GM12878 (cell line): Measurements from ENCODE around the gene CLEC2A. TPM values are rescaled to one million over a fixed set of nuclear protein-coding genes. Genes with fewer than 3 reads are reported as not detected.
"Not testable (repeated sequence)": the region's sequence is repeated elsewhere in the genome, so short reads cannot be mapped to it uniquely, and the experiment has no call there.

Source experiments
- ATAC-seq: fragments of 200-7000 bp; cut with Tn5 transposase; 3 replicates; pipeline ENCODE4 v1.9.1; 2020; ENCODE audit warnings: mild to moderate bottlenecking, moderate library complexity
- BruUV-seq: library from RNA; stranded (reverse); fragments of 400-500 nt; replicated peaks from 2 replicates; lab custom pipeline; 2021; lab: Mats Ljungman, UMichigan
- CTCF ChIA-PET: fragments of 300-600 bp; sonication (Branson Sonifier 250); formaldehyde crosslinking; extraction: SDS; loops from one replicate; lab custom pipeline; 2021; ENCODE audit warnings: inconsistent platforms; lab: Yijun Ruan, JAX
- POLR2A ChIA-PET: fragments of 350-600 bp; formaldehyde crosslinking; extraction: SDS; loops from one replicate; lab custom pipeline; 2021; ENCODE audit warnings: inconsistent platforms; lab: Charles Lee
- RAD21 ChIA-PET: fragments of 300-600 bp; sonication (Branson Sonifier 250); formaldehyde crosslinking; loops from one replicate; lab custom pipeline; 2023; ENCODE audit warnings: antibody characterized with exemption; ENCODE audit not compliant: unreplicated experiment; lab: Charles Lee
- SMC1A ChIA-PET: fragments of 300-600 bp; sonication (Branson Sonifier 250); formaldehyde crosslinking; loops from one replicate; lab custom pipeline; 2023; ENCODE audit not compliant: unreplicated experiment, uncharacterized antibody; lab: Charles Lee
- DNase-seq: peaks from one replicate; pipeline ENCODE4 v3.0.0-alpha.2; 2011; ENCODE audit warnings: low read depth, low spot score
- FAIRE-seq: peaks from 3 replicates; lab custom pipeline; 2011; peaks lifted over from hg19 to GRCh38; lab: Jason Lieb, UNC
- H2AFZ ChIP-seq: 2 replicates; pipeline ENCODE4 v1.6.0; 2011; ENCODE audit warnings: low read depth, low read length, control low read depth; ENCODE audit not compliant: control insufficient read depth
- H3K27ac ChIP-seq: 2 replicates; pipeline ENCODE4 v1.5.1; 2011; ENCODE audit warnings: control low read depth; ENCODE audit not compliant: control insufficient read depth, insufficient read depth
- H3K27me3 ChIP-seq, 2 experiments: replicated peaks in 1 of 2; 2 replicates each; pipeline versions ENCODE4 v1.6.0 to v1.6.1; 2011; ENCODE audit warnings: low read length in 1 of 2; ENCODE audit not compliant: control insufficient read depth in 2 of 2, insufficient read depth in 2 of 2
- H3K36me3 ChIP-seq, 2 experiments: 2 replicates each; pipeline ENCODE4 v1.5.1; 2011; ENCODE audit warnings: low read length in 1 of 2; ENCODE audit not compliant: control insufficient read depth in 2 of 2, insufficient read depth in 2 of 2
- H3K4me1 ChIP-seq: 2 replicates; pipeline ENCODE4 v1.6.1; 2011; ENCODE audit warnings: mild to moderate bottlenecking, low read length, moderate library complexity, mixed read lengths; ENCODE audit not compliant: control insufficient read depth, insufficient read depth
- H3K4me2 ChIP-seq: 2 replicates; pipeline ENCODE4 v1.6.0; 2011; ENCODE audit warnings: control low read depth; ENCODE audit not compliant: control insufficient read depth, insufficient read depth
- H3K4me3 ChIP-seq: fragments of 200-600 bp; sonication (generic); 2 replicates; pipeline ENCODE4 v1.5.1; 2016
- H3K79me2 ChIP-seq: 2 replicates; pipeline ENCODE4 v1.6.0; 2011; ENCODE audit warnings: low read length; ENCODE audit not compliant: control insufficient read depth, insufficient read depth
- H3K9ac ChIP-seq: 2 replicates; pipeline ENCODE4 v1.8.0; 2011; ENCODE audit warnings: low read length, control low read depth, mixed read lengths; ENCODE audit not compliant: control insufficient read depth, insufficient read depth
- H3K9me3 ChIP-seq: replicated peaks from 3 replicates; pipeline ENCODE4 v1.5.1; 2011; ENCODE audit warnings: mild to moderate bottlenecking, low read length; ENCODE audit not compliant: control insufficient read depth, insufficient read depth
- H4K20me1 ChIP-seq: 2 replicates; pipeline ENCODE4 v1.6.0; 2011; ENCODE audit not compliant: control insufficient read depth, insufficient read depth
- ATF2 ChIP-seq: IDR thresholded peaks from 2 replicates; pipeline ENCODE4 v1.6.1; 2012; ENCODE audit warnings: low read length, inconsistent platforms
- CBX5 ChIP-seq: sonication (generic); IDR thresholded peaks from 2 replicates; pipeline ENCODE4 v1.6.1; 2016; ENCODE audit warnings: low read depth, moderate library complexity, mild to moderate bottlenecking, inconsistent platforms
- FOXM1 ChIP-seq: IDR thresholded peaks from 2 replicates; pipeline ENCODE4 v1.6.1; 2012; ENCODE audit warnings: low read depth, mild to moderate bottlenecking, inconsistent platforms, low read length, moderate library complexity
- MYB ChIP-seq: fragments of 150-350 bp; IDR thresholded peaks from 2 replicates; pipeline ENCODE4 v1.6.1; 2014; ENCODE audit warnings: mild to moderate bottlenecking, low read depth, low read length, borderline replicate concordance
- NFYA ChIP-seq: IDR thresholded peaks from 2 replicates; pipeline ENCODE4 v1.6.1; 2011; ENCODE audit warnings: low read depth, mild to moderate bottlenecking, low read length, improper control_type of control experiment, borderline replicate concordance
- POLR2A ChIP-seq: IDR thresholded peaks from 2 replicates; pipeline ENCODE4 v1.6.1; 2011; ENCODE audit warnings: low read depth, mild to moderate bottlenecking, low read length
- RELA ChIP-seq: fragments of 450-650 bp; IDR thresholded peaks from 2 replicates; pipeline ENCODE4 v1.8.0; 2014; ENCODE audit warnings: borderline replicate concordance; ENCODE audit not compliant: partially characterized antibody
- SKIL ChIP-seq: fragments of 450-650 bp; IDR thresholded peaks from 2 replicates; pipeline ENCODE4 v1.6.1; 2017; ENCODE audit warnings: mild to moderate bottlenecking, low read depth, inconsistent platforms; ENCODE audit not compliant: poor library complexity, severe bottlenecking
- YBX1 ChIP-seq: fragments of 450-650 bp; IDR thresholded peaks from 2 replicates; pipeline ENCODE4 v1.6.1; 2016; ENCODE audit warnings: antibody characterized with exemption
- WGBS: methylation state at CpG from one replicate; pipeline ENCODE4 v1.1.6; 2016; ENCODE audit warnings: low lambda C conversion rate; ENCODE audit not compliant: insufficient replicate concordance, insufficient coverage; ENCODE audit errors: missing lambda C conversion rate; 5-methylcytosine and 5-hydroxymethylcytosine counted together
- in situ Hi-C: fragments of 300-500 bp; cut with MboI; formaldehyde crosslinking; loops from 9 replicates; pipeline ENCODE4 v1.14.3; 2018; ENCODE audit warnings: mixed read lengths
- intact Hi-C: fragments of 100-400 bp; cut with micrococcal nuclease; formaldehyde crosslinking; loops from one replicate; pipeline ENCODE4 v1.14.2; 2022; ENCODE audit not compliant: unreplicated experiment
- polyA plus RNA-seq, 11 experiments: library from polyadenylated mRNA; depleted of rRNA in 4 of 11; unstranded in 6 of 11; stranded (reverse) in 5 of 11; fragments of >200 nt; fragmentation: Nextera tagmentation in 4 of 11; fragmentation: Illumina TruSeq in 1 of 11; extraction: Ambion mirVana in 4 of 11; extraction: Trizol in 1 of 11; gene quantifications; 1 replicate in 1 of 11; 2 replicates in 10 of 11; pipeline versions ENCODE4 v1.2.1 to v1.2.3, GENCODE V29; 2011 to 2016; ENCODE audit warnings: inconsistent platforms in 2 of 11, missing spikeins in 2 of 11, low read depth in 1 of 11
- total RNA-seq, 4 experiments: library from RNA; depleted of rRNA in 3 of 4; stranded (reverse); fragments of >200 nt in 3 of 4; fragmentation: Illumina TruSeq in 1 of 4; extraction: Trizol in 1 of 4; gene quantifications; 2 replicates each; pipeline versions ENCODE4 v1.2.1 to v1.2.3, GENCODE V29; 2013 to 2021

The CLEC2A gene
- total and polyA plus RNA-seq, 10 of the 15 experiments (the other 5 are each of a cell fraction or from before 2014, with no cell fraction given) = not detected

GRCh38 chr12:9957834-9958233 lies 25.7 kb upstream of the CLEC2A start:
- ChIA-PET POLR2A (no interaction called here), RAD21 (no interaction called here), SMC1A (interaction anchor here (1.0 kb wide), 1 partner anchor 13 kb away, joined by 3 read pairs; the partner anchor contains the start of gene CLEC12A), CTCF (interaction anchor here (0.9 to 1.2 kb wide), 2 partner anchors 18 to 160 kb away, joined by 3 to 4 read pairs; no protein-coding TSS in a partner anchor)
- Histone ChIP-seq H2AFZ (no peak overlapping the region), H3K4me2 (no peak overlapping the region), H3K27ac (no peak overlapping the region), H3K79me2 (no peaks in the 10 kb centered on the region), H3K9ac (no peak overlapping the region), H4K20me1 (no peaks in the 10 kb centered on the region), H3K9me3 (no peaks in the 10 kb centered on the region), H3K36me3 (no peaks in the 10 kb centered on the region), H3K4me3 (no peak overlapping the region), H3K27me3 (no peaks in the 10 kb centered on the region), H3K4me1 (peaks cover 6% of the 10 kb centered on the region; the same call in 1 of the 2 replicates)
- ATAC-seq (no peak), DNase-seq (no peak), FAIRE-seq (no peak)
- in situ Hi-C loops = no loop called here
- BruUV-seq = no TSS peak
- TF ChIP-seq SKIL (no peak), NFYA (no peak), CBX5 (no peak), MYB (no peak), ATF2 (no peak), RELA (no peak), POLR2A (no peak), FOXM1 (no peak), YBX1 (no peak)
- intact Hi-C loops = no loop called here

- SMC1A ChIA-PET, ATAC-seq, H3K4me2 ChIP-seq, H4K20me1 ChIP-seq, CTCF ChIA-PET, FAIRE-seq, BruUV-seq, intact Hi-C loops, H3K9me3 ChIP-seq, H3K27me3 ChIP-seq, H3K36me3 ChIP-seq, H3K79me2 ChIP-seq, DNase-seq, in situ Hi-C loops, H2AFZ ChIP-seq, H3K27ac ChIP-seq, H3K4me3 ChIP-seq, H3K9ac ChIP-seq, POLR2A ChIA-PET, RAD21 ChIA-PET: not testable (repeated sequence)
- WGBS = no CpG with 5 or more reads among the region's 55 CpGs
- H3K4me1 ChIP-seq = peaks cover 25% of the 10 kb centered on the region
These were observed 21.0 kb upstream of the CLEC2A start for GRCh38 chr12:9952954-9953729.
